Neutrophil (primary cell): ENCODE results near the gene LRMDA.

Experiments
- H3K27ac ChIP-seq: fragments of 200-600 bp; sonication (generic); 2 replicates; pipeline ENCODE4 v1.5.1; 2016; ENCODE audit warnings: mild to moderate bottlenecking, moderate library complexity
- H3K27me3 ChIP-seq: fragments of 200-600 bp; sonication (generic); 2 replicates; pipeline ENCODE4 v1.6.0; 2016; ENCODE audit warnings: mild to moderate bottlenecking
- H3K36me3 ChIP-seq: fragments of 200-600 bp; sonication (generic); 2 replicates; pipeline ENCODE4 v1.5.1; 2017
- H3K4me1 ChIP-seq, 2 experiments: fragments of 200-600 bp in 1 of 2; sonication (generic) in 1 of 2; 1 replicate in 1 of 2; 2 replicates in 1 of 2; pipeline versions ENCODE4 v1.5.1 to v1.6.1; 2013 to 2016; ENCODE audit warnings: low read depth in 1 of 2, low read length in 1 of 2, mild to moderate bottlenecking in 1 of 2, moderate library complexity in 1 of 2; ENCODE audit not compliant: control insufficient read depth in 1 of 2, insufficient read depth in 1 of 2
- H3K4me3 ChIP-seq, 2 experiments: fragments of 200-600 bp in 1 of 2; sonication (generic) in 1 of 2; 1 replicate in 1 of 2; 2 replicates in 1 of 2; pipeline ENCODE4 v1.5.1; 2013 to 2016; ENCODE audit warnings: low read depth in 1 of 2, low read length in 1 of 2, mild to moderate bottlenecking in 1 of 2, moderate library complexity in 1 of 2
- H3K9me3 ChIP-seq: fragments of 200-600 bp; sonication (generic); 2 replicates; pipeline ENCODE4 v1.5.1; 2016
- TF ChIP-seq, protein P1 (sequence below): fragments of 200-600 bp; sonication (generic); IDR thresholded peaks from 2 replicates; pipeline ENCODE4 v1.5.1; 2016; ENCODE audit warnings: antibody characterized with exemption

The LRMDA gene

DNA sequence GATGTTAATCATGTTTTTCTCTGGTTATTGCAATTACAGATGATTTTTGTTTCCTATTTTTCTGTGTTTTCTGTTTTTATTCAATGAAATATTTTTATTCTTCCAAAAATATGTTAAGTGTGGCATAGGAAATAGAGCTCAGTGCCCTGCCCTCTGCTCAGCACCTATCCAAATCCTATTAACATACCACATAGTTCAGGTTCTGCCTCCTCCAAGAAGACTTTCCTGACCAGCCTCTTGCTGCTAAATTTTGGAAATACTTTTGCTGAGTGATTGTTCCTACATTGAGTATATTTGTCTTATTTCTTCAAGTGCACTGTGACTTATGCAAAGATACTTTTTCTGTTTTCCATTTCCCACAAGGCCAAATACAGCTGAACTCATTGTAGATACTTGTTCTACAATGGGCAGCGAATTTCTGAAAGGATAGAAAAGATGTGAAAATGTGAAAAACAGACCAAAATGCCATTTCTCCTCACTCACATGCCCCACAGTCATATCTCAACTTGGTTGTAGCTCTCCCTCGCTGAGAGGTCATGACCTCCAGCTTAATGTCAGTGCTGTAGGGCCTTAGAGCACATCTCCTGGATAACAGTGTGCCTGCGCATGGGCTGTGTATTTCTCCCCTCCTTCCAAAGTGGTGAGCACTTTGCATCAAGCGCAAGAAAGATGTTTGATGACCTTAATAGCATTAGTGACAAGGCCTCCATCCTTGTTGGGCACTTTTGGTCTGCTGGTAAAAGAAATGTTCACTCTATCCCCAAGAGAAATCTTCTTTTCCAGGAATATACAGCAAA is 677.3 kb downstream of the LRMDA start:
- Histone ChIP-seq H3K4me1 (no peaks in the 10 kb centered on the region), H3K27me3 (no peaks in the 10 kb centered on the region), H3K9me3 (no peaks in the 10 kb centered on the region), H3K36me3 (no peaks in the 10 kb centered on the region), H3K27ac (no peak overlapping the region), H3K4me3 (no peak overlapping the region)
- TF ChIP-seq, protein P1, sequence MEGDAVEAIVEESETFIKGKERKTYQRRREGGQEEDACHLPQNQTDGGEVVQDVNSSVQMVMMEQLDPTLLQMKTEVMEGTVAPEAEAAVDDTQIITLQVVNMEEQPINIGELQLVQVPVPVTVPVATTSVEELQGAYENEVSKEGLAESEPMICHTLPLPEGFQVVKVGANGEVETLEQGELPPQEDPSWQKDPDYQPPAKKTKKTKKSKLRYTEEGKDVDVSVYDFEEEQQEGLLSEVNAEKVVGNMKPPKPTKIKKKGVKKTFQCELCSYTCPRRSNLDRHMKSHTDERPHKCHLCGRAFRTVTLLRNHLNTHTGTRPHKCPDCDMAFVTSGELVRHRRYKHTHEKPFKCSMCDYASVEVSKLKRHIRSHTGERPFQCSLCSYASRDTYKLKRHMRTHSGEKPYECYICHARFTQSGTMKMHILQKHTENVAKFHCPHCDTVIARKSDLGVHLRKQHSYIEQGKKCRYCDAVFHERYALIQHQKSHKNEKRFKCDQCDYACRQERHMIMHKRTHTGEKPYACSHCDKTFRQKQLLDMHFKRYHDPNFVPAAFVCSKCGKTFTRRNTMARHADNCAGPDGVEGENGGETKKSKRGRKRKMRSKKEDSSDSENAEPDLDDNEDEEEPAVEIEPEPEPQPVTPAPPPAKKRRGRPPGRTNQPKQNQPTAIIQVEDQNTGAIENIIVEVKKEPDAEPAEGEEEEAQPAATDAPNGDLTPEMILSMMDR: no peak

DNA sequence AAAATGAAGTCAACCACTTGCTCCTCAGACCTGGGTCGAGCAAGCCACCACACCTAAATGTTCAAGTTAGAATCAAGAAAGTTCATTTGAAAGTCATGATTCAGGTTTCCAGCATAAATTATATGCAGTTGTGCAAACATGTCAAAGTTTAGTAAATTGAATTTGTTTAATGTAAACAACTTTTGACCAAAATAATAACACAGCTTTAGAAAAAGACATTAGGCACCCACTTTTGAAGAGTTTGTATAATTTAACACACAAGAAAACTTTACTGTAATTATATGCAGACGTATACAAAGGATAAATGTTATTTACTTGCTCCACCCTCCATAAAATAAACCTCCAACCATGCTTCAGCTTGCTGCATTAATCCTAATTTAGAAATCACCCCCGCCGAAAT is 680.0 kb downstream of the LRMDA start:
- Histone ChIP-seq H3K27ac (no peak overlapping the region), H3K27me3 (no peaks in the 10 kb centered on the region)
- TF ChIP-seq, protein P1: no peak

DNA sequence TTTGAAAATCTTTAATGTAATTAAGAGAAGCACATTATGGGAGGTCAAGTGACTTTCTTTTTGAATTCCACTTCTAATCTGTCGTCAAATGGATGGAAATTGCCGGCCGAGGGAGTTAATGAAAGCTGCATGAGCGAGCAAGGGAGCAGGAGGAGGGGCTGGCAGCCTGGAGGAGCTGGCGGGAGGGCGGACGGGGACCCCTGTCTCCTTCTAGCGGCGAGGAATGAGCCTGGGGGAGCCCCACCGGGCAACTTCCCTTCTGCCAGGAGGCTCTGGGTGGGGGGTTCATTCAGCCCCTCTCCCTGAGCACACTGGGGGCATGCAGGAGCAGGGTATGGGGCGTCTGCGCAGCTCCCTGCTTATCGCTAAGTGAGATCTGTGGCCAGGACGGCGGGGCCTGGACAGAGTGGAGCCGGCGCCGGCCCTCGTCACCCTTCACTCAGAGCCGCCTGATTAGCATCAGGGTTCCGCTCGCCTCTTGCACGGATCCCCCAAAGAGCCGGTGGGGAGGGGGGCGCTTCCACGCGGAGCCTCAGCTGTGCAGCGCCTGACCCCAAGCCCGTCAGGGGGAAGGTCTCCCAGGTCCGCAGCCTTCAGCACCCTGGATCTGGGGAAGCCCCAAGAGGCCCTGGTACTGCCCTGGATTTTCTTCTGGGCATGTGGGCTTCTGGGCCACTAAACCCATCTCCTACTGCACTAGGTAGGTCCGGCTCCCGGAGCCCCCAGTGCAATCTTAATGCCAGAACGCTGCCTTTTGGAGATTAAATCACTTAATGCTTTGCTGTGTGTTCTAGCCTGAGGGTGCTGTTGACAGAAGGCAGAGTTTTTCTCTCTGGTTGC is 680.8 kb downstream of the LRMDA start:
- Histone ChIP-seq H3K4me3 (no peak overlapping the region), H3K36me3 (no peaks in the 10 kb centered on the region), H3K4me1 (no peaks in the 10 kb centered on the region), H3K27me3 (no peaks in the 10 kb centered on the region), H3K27ac (no peak overlapping the region), H3K9me3 (no peaks in the 10 kb centered on the region)
- TF ChIP-seq, protein P1: no peak

More for the DNA sequence above, 680.0 kb downstream of the LRMDA start:
- no peaks in the 10 kb centered on the region for H3K36me3 ChIP-seq
- H3K4me3 ChIP-seq: no peak overlapping the region
- H3K9me3 ChIP-seq: no peaks in the 10 kb centered on the region
- H3K4me1 ChIP-seq: no peaks in the 10 kb centered on the region

- Histone ChIP-seq H3K27me3 (no peaks in the 10 kb centered on the region), H3K4me3 (no peak overlapping the region), H3K9me3 (no peaks in the 10 kb centered on the region), H3K36me3 (no peaks in the 10 kb centered on the region), H3K27ac (no peak overlapping the region), H3K4me1 (no peaks in the 10 kb centered on the region)
- TF ChIP-seq, protein P1: no peak
These were observed 681.4 kb downstream of the LRMDA start for GRCh38 chr10:76112826-76113150.

DNA sequence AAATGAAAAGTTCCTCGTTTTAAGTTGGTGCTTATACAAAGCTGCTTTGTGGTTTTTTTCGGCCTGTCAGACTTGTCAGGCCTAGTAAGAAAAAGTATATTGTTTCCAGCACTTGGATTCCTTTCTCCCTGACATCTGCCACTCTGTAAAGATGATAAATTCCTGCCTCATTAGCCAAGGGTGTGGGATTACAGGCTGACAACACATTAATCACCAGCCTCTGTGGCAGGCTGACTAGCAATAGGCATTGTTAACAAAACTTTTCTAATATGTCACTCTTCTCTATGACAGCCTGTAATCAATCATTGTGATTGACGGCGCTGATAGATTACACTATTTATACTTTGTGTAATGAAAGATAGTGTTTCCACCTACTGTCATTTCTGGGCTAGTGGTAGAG is 682.5 kb downstream of the LRMDA start:
- Histone ChIP-seq H3K36me3 (no peaks in the 10 kb centered on the region), H3K9me3 (no peaks in the 10 kb centered on the region), H3K4me1 (no peaks in the 10 kb centered on the region), H3K4me3 (no peak overlapping the region), H3K27me3 (no peaks in the 10 kb centered on the region), H3K27ac (no peak overlapping the region)
- TF ChIP-seq, protein P1: no peak
